Effector memory CD8-positive, alpha-beta T cell (primary cell): ENCODE results near the gene SYNGR1.
"Not testable (repeated sequence)": the region's sequence is repeated elsewhere in the genome, so short reads cannot be mapped to it uniquely, and the experiment has no call there.

Source experiments
- ATAC-seq: fragments of 150-1000 bp; cut with Tn5 transposase; replicated peaks from 2 replicates; pipeline ENCODE4 v1.10.0; 2021; ENCODE audit warnings: mild to moderate bottlenecking, moderate library complexity
- DNase-seq, 3 experiments: peaks; one replicate each; pipeline ENCODE4 v3.0.0; 2021
- H3K27ac Mint-ChIP-seq, 2 donors: one replicate each; pipeline ENCODE4 v1.8.0; 2022; ENCODE audit warnings: mild to moderate bottlenecking in 2 of 2, mixed read lengths in 2 of 2, moderate library complexity in 2 of 2
- H3K27me3 Mint-ChIP-seq, 2 donors: one replicate each; pipeline ENCODE4 v1.8.0; 2022; ENCODE audit warnings: mixed read lengths in 2 of 2
- H3K36me3 Mint-ChIP-seq: one replicate; pipeline ENCODE4 v1.8.0; 2022; ENCODE audit warnings: mild to moderate bottlenecking, moderate library complexity, mixed read lengths; ENCODE audit not compliant: insufficient read depth
- H3K4me1 Mint-ChIP-seq, 2 donors: one replicate each; pipeline ENCODE4 v1.8.0; 2022; ENCODE audit warnings: low read depth in 2 of 2, mixed read lengths in 2 of 2
- H3K4me3 Mint-ChIP-seq, 2 donors: one replicate each; pipeline ENCODE4 v1.8.0; 2022; ENCODE audit warnings: mild to moderate bottlenecking in 2 of 2, mixed read lengths in 2 of 2, moderate library complexity in 2 of 2
- H3K9me3 Mint-ChIP-seq, 2 donors: one replicate each; pipeline ENCODE4 v1.8.0; 2022; ENCODE audit warnings: mixed read lengths in 2 of 2

SYNGR1 gene

DNA sequence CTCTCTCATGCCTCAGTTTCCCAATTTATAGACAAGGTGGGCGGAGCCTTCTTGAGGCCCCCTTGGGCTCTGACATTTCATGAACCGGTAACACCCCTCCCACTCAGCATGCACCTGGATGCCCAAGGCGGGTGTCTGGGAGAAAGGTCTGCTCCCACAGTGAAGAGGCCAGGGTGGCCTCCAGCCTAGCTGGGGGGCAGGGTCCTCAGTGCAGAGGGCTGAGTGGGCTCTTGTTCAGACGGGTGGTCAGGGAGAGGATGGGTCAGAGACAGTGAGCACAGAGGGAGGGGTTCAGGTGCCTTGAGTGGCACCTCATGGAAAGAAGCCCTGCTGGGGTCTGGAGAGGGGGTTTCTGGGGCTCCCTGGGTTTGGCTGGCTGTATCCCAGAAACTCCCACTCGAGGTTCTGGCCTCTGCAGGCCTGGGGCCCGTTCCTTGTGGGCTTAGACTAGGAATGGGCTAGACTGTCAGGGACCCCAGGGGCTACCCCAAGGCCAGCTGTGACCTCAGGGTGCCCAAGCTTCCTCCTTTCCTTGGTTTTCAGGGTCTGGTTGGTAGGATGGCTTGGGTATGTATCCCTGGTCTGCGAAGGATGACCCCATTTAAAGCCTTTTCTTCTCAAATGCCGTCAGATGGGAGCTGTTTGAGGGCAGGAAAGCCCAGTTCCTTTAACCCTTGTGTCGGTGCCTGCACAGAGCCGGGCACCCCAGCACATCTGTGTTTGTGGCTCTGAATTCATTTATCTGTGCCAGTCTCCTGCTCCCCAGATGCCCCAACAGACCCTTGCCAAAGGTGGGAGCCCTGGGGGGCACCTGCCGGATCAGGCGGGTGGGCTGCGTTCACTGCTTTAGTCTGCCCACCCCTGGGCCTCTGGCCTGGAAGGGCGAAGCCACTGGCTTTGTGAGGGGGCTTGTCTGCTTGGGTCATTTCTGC, 1.2 kb downstream of the SYNGR1 start:
- H3K27ac Mint-ChIP-seq: peak overlapping the region in 1 of 2 donors; percentile 15

GRCh38 chr22:39351689-39352214, 2.0 kb downstream of the SYNGR1 start:
- no peaks in the 10 kb centered on the region for H3K36me3 Mint-ChIP-seq
- no peaks in the 10 kb centered on the region for H3K9me3 Mint-ChIP-seq
- no peak for DNase-seq
- H3K27ac Mint-ChIP-seq: peak overlapping the region in 1 of 2 donors; percentile 15
- ATAC-seq: peak; percentile 54
- H3K27me3 Mint-ChIP-seq: peaks cover 21 to 41% of the 10 kb centered on the region in 2 donors
- H3K4me1 Mint-ChIP-seq: peaks cover 4 to 12% of the 10 kb centered on the region in 2 donors
- H3K4me3 Mint-ChIP-seq: peak overlapping the region in 1 of 2 donors; percentile 77

More for the DNA sequence above, 1.2 kb downstream of the SYNGR1 start:
- Mint-ChIP-seq H3K27me3 (peaks cover 24 to 41% of the 10 kb centered on the region in 2 donors), H3K4me3 (peak overlapping the region; percentile 77), H3K4me1 (peaks cover 4 to 12% of the 10 kb centered on the region in 2 donors), H3K36me3 (no peaks in the 10 kb centered on the region), H3K9me3 (no peaks in the 10 kb centered on the region)
- DNase-seq (no peak), ATAC-seq (no peak)

- H3K36me3 Mint-ChIP-seq: no peaks in the 10 kb centered on the region
- peak overlapping the region in 1 of 2 donors; percentile 15 for H3K27ac Mint-ChIP-seq
- no peaks in the 10 kb centered on the region for H3K9me3 Mint-ChIP-seq
- no peak for DNase-seq
- ATAC-seq: peak; percentile 31
- no peak overlapping the region for H3K4me3 Mint-ChIP-seq
- H3K4me1 Mint-ChIP-seq: peaks cover 4 to 12% of the 10 kb centered on the region in 2 donors
- peaks cover 21 to 40% of the 10 kb centered on the region in 2 donors for H3K27me3 Mint-ChIP-seq
These were observed 2.6 kb downstream of the SYNGR1 start for GRCh38 chr22:39352306-39352891.

- ATAC-seq: peak; percentile 30
- H3K4me3 Mint-ChIP-seq: peak overlapping the region in 1 of 2 donors; percentile 26
These were observed 3.6 kb downstream of the SYNGR1 start for GRCh38 chr22:39353346-39353745.

DNA sequence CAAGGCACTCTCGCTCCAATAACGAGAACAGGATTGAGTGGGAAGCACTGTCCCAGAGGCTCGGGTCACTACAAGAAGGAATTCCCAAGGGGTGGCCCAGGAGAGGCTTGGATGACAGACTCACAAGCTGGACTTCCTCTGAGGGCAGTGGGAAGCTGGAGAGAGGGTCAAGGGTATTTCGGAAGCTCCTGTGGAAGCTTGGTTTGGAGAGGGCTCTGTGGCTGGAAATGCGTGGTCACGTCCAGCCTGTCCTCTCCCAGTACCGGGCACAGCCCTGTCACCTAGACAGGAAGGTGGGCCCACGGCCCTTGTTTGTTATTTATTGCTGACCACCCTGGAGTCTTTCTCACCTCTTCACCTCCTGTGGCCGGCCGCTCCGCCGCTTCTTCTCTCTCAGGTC, 5.3 kb downstream of the SYNGR1 start:
- Mint-ChIP-seq H3K4me1 (peaks cover 0 to 10% of the 10 kb centered on the region in 2 donors), H3K36me3 (no peaks in the 10 kb centered on the region), H3K9me3 (no peaks in the 10 kb centered on the region), H3K27ac (no peak overlapping the region), H3K4me3 (no peak overlapping the region), H3K27me3 (peaks cover 12 to 27% of the 10 kb centered on the region in 2 donors)
- ATAC-seq (no peak), DNase-seq (no peak)

More at GRCh38 chr22:39353346-39353745, 3.6 kb downstream of the SYNGR1 start:
- no peaks in the 10 kb centered on the region for H3K9me3 Mint-ChIP-seq
- H3K4me1 Mint-ChIP-seq: peaks cover 4 to 12% of the 10 kb centered on the region in 2 donors
- H3K27ac Mint-ChIP-seq: peak overlapping the region in 1 of 2 donors; percentile 79
- no peaks in the 10 kb centered on the region for H3K36me3 Mint-ChIP-seq
- peak in 1 of 3 experiments; percentile 9 for DNase-seq
- peaks cover 21 to 40% of the 10 kb centered on the region in 2 donors for H3K27me3 Mint-ChIP-seq

GRCh38 chr22:39355805-39356204, 6.0 kb downstream of the SYNGR1 start:
- not testable (repeated sequence) for H3K4me1 Mint-ChIP-seq, H3K9me3 Mint-ChIP-seq, ATAC-seq, DNase-seq, H3K4me3 Mint-ChIP-seq, H3K36me3 Mint-ChIP-seq, H3K27ac Mint-ChIP-seq
- H3K27me3 Mint-ChIP-seq: peaks cover 7 to 22% of the 10 kb centered on the region in 2 donors

DNA sequence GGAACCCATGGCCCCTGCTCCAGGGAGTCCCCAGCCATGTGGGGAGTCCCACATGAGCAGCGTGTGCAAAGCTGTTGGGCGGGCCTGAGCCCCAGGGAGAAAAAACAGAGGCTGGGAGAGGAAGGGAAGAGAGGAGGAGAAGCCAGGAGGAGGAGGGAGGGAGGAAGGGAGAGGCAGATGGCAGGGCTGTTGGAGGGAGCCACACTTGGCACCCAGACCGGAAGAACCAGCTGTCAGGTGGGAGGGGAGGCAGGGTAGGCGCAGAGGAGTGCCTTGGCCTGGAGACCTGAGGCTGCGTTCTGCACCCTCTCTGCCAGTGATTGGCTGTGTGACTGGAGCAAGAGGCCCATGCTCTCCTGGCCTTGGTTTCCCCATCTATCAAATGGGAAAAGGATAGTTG, 6.7 kb downstream of the SYNGR1 start:
- no peak overlapping the region for H3K4me3 Mint-ChIP-seq
- DNase-seq: no peak
- no peaks in the 10 kb centered on the region for H3K9me3 Mint-ChIP-seq
- H3K4me1 Mint-ChIP-seq: peaks cover 0 to 5% of the 10 kb centered on the region in 2 donors
- H3K27ac Mint-ChIP-seq: no peak overlapping the region
- peaks cover 0 to 15% of the 10 kb centered on the region in 2 donors for H3K27me3 Mint-ChIP-seq
- no peaks in the 10 kb centered on the region for H3K36me3 Mint-ChIP-seq
- no peak for ATAC-seq

DNA sequence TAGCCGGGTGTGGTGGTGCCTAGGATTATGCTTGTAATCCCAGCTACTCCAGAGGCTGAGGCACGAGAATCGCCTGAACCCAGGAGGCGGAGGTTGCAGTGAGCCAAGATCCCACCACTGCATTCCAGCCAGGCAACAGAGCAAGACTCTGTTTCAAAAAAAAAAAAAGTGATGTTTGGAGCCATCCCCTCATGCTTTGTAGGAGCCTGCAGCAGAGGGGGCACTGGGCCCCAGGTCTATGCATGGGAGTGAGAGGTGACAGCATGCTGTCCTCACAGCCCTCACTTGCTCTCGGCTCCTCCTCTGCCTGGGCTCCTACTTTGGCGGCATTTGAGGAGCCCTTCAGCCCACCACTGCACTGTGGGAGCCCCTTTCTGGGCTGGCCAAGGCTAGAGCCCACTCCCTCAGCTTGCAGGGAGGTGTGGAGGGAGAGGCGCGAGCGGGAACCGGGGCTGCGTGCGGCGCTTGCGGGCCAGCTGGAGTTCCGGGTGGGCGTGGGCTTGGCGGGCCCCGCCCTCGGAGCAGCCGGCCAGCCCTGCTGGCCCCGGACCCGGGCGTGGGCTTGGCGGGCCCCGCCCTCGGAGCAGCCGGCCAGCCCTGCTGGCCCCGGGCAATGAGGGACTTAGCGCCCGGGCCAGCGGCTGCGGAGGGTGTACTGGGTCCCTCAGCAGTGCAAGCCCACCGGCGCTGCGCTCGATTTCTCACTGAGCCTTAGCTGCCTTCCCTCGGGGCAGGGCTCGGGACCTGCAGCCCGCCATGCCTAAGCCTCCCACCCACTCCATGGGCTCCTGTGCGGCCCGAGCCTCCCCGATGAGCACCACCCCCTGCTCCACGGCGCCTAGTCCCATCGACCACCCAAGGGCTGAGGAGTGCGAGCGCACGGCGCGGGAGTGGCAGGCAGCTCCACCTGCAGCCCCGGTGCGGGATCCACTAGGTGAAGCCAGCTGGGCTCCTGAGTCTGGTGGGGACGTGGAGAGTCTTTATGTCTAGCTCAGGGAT, 7.6 kb downstream of the SYNGR1 start:
- not testable (repeated sequence) for ATAC-seq, H3K36me3 Mint-ChIP-seq, H3K27me3 Mint-ChIP-seq, DNase-seq, H3K4me1 Mint-ChIP-seq, H3K9me3 Mint-ChIP-seq, H3K4me3 Mint-ChIP-seq, H3K27ac Mint-ChIP-seq

DNA sequence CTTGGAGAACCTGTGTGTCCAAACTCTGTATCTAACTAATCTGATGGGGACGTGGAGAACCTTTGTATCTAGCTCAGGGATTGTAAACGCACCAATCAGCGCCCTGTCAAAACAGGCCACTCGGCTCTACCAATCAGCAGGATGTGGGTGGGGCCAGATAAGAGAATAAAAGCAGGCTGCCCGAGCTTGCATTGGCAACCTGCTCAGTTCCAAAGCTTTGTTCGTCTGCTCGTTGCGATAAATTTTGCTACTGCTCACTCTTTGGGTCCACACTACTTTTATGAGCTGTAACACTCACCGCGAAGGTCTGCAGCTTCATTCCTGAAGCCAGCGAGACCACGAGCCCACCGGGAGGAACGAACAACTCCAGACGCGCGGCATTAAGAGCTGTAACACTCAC, 8.4 kb downstream of the SYNGR1 start:
- ATAC-seq, H3K9me3 Mint-ChIP-seq, H3K27ac Mint-ChIP-seq, DNase-seq, H3K4me1 Mint-ChIP-seq, H3K4me3 Mint-ChIP-seq, H3K36me3 Mint-ChIP-seq: not testable (repeated sequence)
- H3K27me3 Mint-ChIP-seq: peaks cover 8 to 17% of the 10 kb centered on the region in 2 donors

DNA sequence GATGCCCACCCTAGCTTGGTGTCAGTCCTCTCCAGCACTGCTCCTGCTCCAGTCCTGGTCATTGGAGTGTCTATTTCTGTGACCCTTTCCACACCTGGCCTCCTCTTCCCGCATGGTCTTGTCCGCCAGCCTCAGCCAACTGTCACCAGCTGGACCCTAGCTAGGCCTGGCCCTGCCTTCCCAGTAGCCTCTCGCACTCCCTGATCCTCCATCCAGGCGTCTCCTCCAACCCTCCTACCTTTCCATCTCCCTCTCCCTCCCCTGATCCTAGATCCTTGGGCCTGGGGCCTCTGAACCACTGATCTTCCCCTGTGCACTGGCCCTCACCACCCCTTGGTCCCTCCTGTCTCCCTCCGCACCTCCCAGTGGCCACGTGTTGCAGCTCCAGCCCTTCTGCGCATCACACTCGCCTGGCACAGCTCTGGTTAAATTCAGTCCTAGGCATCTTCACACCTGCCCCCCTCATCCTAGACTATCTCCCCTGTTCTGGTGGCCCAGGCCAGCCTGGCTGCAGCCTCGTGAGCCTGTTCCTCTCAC, 9.9 kb downstream of the SYNGR1 start:
- H3K27me3 Mint-ChIP-seq: peaks cover 8 to 18% of the 10 kb centered on the region in 2 donors
- no peaks in the 10 kb centered on the region for H3K36me3 Mint-ChIP-seq
- DNase-seq: no peak
- no peaks in the 10 kb centered on the region for H3K4me1 Mint-ChIP-seq
- no peak overlapping the region for H3K27ac Mint-ChIP-seq
- no peak for ATAC-seq
- no peak overlapping the region for H3K4me3 Mint-ChIP-seq
- no peaks in the 10 kb centered on the region for H3K9me3 Mint-ChIP-seq

DNA sequence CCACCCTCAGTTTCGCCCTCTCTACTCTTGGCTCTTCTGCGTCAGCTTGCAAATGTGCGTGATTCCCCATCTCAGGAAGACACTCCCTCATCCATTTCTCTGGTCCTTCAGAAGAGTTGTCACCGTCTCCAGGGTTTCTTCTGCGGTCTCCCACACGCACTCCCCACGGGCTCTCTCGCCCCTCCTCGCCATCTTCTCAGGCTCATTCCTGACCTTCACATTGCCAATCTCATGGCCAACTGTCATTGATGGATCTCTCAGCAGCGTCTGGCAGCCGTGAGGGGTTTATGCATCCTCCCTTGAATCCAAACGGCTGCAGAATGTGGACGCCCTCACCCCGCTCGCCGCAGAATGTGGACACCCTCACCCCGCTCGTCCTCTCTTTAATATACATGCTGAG, 10.5 kb downstream of the SYNGR1 start:
- ATAC-seq (no peak), DNase-seq (no peak)
- Mint-ChIP-seq H3K36me3 (no peaks in the 10 kb centered on the region), H3K27me3 (peaks cover 8 to 18% of the 10 kb centered on the region in 2 donors), H3K9me3 (no peaks in the 10 kb centered on the region), H3K4me3 (no peak overlapping the region), H3K27ac (no peak overlapping the region), H3K4me1 (no peaks in the 10 kb centered on the region)

- Mint-ChIP-seq H3K27me3 (peaks cover 8 to 18% of the 10 kb centered on the region in 2 donors), H3K4me3 (no peak overlapping the region), H3K9me3 (no peaks in the 10 kb centered on the region), H3K27ac (no peak overlapping the region), H3K4me1 (no peaks in the 10 kb centered on the region), H3K36me3 (no peaks in the 10 kb centered on the region)
- ATAC-seq (no peak), DNase-seq (no peak)
These were observed 11.1 kb downstream of the SYNGR1 start for GRCh38 chr22:39360674-39361413.
